ENCODE measurements around the gene AGFG1.
"Not testable (repeated sequence)": the region's sequence is repeated elsewhere in the genome, so short reads cannot be mapped to it uniquely, and the experiment has no call there.

The AGFG1 gene

DNA sequence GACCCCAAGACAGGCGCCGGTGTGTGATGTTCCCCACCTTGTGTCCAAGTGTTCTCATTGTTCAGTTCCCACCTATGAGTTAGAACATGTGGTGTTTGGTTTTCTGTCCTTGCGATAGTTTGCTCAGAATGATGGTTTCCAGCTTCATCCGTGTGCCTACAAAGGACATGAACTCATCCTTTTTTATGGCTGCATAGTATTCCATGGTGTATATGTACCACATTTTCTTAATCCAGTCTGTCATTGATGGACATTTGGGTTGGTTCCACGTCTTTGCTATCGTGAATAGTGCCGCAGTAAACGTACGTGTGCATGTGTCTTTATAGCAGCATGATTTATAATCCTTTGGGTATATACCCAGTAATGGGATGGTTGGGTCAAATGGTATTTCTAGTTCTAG is 68.4 kb downstream of the AGFG1 start:
- not testable (repeated sequence) for DNase-seq (ENCODE audit: low read depth in 2 of 2)

DNA sequence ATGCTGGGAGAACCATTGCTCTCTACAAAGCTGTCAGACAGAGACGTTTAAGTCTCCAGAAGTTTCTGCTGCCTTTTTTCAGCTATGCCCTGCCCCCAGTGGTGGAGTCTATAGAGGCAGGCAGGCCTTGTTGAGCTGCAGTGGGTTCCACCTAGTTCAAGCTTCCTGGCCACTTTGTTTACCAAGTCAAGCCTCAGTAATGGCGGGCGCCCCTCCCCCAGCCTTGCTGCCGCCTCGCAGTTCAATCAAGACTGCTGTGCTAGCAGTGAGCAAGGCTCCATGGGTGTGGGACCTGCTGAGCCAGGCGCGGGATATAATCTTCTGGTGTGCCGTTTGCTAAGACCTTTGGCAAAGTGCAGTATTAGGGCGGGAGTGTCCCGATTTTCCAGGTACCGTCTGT is 74.0 kb downstream of the AGFG1 start:
- no peak for DNase-seq (ENCODE audit: low read depth in 2 of 2)

GRCh38 chr2:227551836-227552235 is 79.9 kb downstream of the AGFG1 start:
- DNase-seq (ENCODE audit: low read depth in 2 of 2): no peak

DNA sequence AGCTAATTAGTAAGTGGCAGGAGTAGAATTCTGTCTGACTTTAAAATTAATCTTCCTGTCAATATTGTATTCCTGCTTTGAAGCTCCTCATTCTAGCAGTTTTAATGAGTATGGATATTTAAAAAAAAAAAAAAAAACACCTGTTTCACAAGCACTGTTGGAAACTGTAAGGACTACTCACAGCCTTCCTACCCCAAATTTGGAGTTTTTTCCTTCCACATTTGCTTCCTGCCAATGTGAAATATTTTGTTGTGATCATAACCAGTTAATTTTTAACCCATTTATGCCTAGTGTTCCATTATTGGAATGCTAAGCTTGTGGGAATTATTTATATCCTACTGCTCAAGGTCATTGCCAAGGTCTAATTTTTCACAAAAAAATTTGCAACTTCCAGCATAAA is 90.6 kb downstream of the AGFG1 start:
- no peak for DNase-seq (ENCODE audit: low read depth in 2 of 2)

DNA sequence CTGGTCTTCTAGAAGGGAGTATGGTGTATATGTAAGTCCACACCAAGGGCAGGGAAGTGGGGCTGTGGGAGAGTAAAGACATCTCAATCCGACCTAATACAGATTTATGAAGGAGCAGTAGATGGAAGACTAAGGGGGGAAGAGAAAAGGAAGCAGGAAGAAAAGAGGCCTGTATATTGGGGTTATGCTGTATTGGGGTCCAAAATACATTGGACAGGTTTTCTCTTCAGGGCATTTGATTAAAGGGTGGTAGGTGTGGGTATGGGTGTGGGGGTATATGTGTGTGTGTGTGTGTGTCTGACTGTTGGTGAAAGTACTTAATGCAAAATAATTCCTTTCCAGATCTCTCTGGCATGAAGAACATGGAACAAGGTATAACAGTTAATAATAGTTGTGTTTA is 93.1 kb downstream of the AGFG1 start:
- DNase-seq (ENCODE audit: low read depth in 2 of 2): no peak

DNA sequence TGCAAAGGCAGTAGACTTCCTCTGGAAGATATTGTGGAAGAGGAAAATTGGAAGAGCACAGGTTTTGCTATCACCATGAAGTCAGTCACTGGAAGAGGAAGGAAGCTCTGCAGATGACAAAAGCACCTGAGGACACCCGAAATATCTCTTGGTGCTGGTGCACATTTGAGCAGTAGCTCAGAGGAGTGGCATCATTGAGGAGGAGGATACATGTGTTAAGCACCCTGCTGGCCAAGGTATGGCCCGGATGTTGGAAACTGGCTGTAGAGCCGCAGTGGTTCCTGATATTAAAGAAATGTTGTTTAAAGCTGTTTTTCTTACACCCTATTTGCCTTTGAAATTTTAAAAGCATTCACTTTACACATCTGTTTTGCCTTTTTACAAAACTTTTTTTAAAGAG is 94.1 kb downstream of the AGFG1 start:
- DNase-seq (ENCODE audit: low read depth in 2 of 2): no peak

DNA sequence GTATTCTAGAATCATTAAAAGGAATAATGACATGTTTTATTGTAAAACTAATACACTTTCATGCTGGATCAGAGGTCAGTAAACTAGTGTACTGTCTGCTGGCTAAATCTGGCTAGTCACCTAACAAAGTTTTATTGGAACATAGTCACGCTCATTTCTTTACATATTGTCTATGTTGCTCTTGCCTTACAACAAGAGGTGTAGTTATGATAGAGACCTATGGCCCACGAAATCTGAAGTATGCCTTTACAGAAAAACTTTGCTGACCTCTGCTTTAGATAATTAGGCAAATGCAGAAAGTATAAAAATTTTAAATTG is 96.9 kb downstream of the AGFG1 start:
- no peak for DNase-seq (ENCODE audit: low read depth in 2 of 2)

DNA sequence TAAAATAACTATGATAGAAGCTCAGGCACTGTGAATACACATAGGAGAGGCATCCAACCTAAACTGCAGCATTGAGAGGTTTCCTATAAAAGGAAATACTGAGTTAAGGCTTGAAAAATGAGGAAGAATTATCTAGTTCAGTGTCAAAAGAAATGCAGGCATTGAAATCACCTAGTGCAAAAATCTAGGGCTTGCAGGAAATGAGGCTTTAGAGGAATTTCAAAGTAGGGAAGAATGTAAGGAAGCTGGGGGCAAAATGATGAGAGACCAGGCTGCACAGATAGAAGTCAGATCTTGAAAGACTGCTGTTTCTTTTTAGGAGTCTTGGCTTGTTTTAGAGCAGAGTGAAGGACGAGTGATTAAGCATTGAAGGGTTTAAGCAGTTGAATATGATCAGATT is 98.7 kb downstream of the AGFG1 start:
- no peak for DNase-seq (ENCODE audit: low read depth in 2 of 2)

DNA sequence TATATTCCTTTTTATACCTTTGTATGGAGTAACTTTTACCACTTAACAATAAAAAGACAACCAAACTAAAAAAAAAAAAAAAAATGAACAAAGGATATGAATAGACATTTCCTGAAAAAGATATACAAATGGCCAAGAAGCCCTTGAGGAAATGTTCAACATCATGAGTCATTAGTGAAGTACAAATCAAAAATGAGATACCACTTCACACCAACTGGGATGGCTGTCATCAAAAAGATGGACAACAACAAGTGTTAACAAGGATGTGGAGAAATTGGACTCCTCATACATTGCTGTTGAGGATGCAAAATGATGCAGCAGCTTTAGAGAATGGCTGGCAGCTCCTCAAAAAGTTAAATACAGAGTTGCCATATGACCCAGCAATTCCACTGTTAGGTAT is 104.2 kb downstream of the AGFG1 start:
- DNase-seq (ENCODE audit: low read depth in 2 of 2): no peak

- DNase-seq (ENCODE audit: low read depth in 2 of 2): no peak
Measured at GRCh38 chr2:227576812-227577211, 104.9 kb downstream of the AGFG1 start.

GRCh38 chr2:227577555-227577954 is 105.6 kb downstream of the AGFG1 start:
- no peak for DNase-seq (ENCODE audit: low read depth in 2 of 2)

GRCh38 chr2:227578642-227579041 is 106.7 kb downstream of the AGFG1 start:
- no peak for DNase-seq (ENCODE audit: low read depth in 2 of 2)

- DNase-seq (ENCODE audit: low read depth in 2 of 2): no peak
Measured at GRCh38 chr2:227579791-227580190, 107.8 kb downstream of the AGFG1 start.

GRCh38 chr2:227582369-227582768 is 110.4 kb downstream of the AGFG1 start:
- DNase-seq (ENCODE audit: low read depth in 2 of 2): no peak

DNA sequence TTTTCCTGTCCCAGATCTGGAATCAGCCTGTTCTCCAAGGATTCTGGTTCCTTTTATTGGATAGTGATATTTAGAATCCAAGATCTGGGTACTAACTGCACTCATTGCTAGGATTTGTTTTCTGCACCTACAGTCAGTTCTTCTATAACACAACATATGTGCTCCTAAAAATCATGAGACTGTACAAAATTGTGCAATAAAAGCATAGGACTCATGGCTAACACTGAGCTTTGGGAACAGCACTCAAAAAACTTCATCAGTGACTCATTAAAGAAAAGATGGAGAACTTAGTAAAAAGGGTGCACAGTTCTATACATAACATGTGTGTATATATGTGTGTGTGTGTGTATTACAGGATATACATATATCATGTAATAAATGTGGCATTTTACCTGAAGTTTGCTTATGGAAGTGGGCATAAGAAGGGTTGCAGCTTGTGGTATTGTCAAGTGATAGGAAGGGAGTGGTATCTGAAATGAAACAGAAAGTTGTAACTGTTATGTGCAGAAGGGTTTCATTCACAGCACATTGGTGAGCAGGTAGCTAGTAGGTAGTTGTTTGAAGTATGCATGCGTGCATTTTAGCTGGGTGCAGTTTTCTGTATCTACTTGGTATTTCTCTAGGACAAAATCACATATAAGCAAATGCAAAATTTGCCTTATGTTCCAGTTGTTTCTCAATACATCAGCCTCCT is 120.9 kb downstream of the AGFG1 start:
- DNase-seq (ENCODE audit: low read depth in 2 of 2): no peak

DNA sequence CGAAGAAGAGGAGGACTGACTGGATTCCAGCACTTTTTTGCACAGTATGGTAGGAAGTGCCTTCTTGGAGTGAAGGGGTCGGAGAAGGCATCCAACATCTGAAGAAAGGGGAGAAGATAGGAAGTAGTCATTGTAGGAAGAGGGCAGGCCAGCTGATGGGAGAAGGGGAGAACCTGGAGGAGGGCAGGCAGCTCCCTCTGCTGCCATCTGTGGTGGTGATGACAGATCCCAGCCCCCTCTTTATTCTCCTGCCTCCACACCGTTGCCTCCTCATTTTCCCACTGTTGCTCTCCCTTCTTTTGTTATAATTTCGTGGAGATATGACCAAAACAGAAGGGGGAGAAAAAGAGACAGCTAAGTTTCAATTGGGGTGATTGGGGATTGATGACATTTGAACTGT is 123.8 kb downstream of the AGFG1 start:
- no peak for DNase-seq (ENCODE audit: low read depth in 2 of 2)

- no peak for DNase-seq (ENCODE audit: low read depth in 2 of 2)
Measured at GRCh38 chr2:227597036-227597435, 125.1 kb downstream of the AGFG1 start.

GRCh38 chr2:227597998-227598397 is 126.0 kb downstream of the AGFG1 start:
- no peak for DNase-seq (ENCODE audit: low read depth in 2 of 2)

GRCh38 chr2:227598835-227599503 is 127.0 kb downstream of the AGFG1 start, which contains the start of gene SCYGR2:
TSS of gene SCYGR2 (plus strand) at chr2:227598893. CDS start at chr2:227598893, 0 bp downstream.
- not testable (repeated sequence) for DNase-seq (ENCODE audit: low read depth in 2 of 2)

DNA sequence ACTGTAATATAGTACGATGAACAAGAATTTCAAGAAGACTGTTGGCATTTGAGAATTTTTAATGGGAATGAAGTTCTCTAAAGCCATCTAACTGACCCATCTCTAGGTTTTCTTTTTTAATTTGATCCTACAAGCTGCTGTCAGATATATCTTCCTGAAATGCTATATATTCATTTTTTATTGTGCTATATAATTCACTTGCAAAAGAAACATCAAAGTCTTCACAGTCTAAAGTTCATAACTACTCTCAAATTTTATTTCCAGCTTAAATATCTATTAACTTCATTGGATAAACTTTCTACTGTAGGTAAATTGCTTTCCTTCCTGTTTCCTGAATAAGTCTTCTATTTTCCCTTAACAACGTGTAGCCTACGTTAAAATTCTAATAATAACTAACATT is 130.4 kb downstream of the AGFG1 start:
- no peak for DNase-seq (ENCODE audit: low read depth in 2 of 2)

DNA sequence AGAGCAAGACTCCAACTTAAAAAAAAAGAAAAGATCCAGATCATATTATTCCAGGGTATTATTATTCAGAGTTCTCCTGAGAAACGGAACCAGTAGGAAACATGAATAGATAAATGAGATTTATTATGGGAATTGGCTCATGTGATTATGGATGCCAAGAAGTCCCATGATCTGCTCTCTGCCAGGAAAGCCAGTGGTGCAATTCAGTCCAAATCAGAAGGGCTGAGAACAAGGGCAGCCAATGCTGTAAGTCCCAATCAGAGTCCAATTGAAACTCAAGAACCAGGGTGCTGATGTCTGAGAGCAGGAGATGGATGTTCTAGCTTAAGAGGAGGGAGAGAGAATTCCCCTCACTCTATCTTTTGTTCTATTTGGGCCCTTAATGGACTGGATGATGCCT is 134.5 kb downstream of the AGFG1 start:
- no peak for DNase-seq (ENCODE audit: low read depth in 2 of 2)

DNA sequence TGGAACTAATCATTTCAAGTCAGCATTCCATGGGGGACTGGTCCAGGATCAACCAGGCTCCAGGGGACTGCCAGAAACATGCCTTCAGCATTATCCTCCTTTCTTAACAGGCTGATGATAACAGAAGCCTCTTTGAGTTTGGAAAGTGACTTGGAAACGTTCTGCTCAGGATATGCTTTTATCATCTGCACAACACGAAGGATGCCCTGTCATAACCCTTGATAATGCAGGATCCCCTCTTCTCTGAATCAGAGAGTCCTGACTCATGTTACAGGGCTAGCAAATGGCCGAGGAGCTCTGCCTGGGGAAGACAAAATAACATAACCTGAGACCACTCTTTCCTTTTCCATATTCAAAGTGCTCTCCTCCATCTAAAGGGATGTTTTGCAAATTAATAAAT is 136.0 kb downstream of the AGFG1 start:
- no peak for DNase-seq (ENCODE audit: low read depth in 2 of 2)

DNA sequence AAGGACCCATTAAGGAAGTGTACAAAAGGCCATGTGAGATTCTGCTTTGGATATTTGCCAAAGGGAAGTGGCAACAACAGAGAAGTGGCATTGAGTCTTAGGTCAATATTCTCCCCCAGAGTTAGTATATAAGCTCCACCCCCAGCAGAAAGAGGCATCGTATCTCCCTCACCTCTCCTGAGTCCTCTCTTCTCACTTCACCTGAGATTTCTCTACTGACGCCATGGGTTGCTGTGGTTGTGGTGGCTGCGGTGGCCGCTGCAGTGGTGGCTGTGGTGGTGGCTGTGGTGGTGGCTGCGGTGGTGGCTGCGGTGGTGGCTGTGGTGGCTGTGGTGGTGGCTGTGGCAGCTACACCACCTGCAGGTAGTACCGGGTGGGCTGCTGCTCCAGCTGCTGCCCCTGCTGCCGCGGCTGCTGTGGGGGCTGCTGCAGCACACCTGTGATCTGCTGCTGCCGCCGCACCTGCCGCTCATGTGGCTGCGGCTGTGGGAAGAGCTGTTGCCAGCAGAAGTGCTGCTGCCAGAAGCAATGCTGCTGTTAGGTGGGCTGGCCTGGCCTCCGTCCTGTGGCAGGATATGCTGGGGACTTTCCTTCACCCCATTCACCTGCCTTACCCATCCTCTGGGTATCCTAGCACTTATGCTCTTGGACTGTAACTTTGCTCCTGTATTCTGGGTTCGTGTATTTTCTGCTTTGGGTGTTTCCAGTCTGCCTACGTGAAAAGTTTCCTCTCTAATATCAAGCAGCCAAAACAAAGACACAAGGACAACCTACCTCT is 136.8 kb downstream of the AGFG1 start:
- no peak for DNase-seq (ENCODE audit: low read depth in 2 of 2)

All from stimulated activated CD8-positive, alpha-beta memory T cell treated with anti-CD3 and anti-CD28 coated beads, Interleukin-7, amount 100 ng/mL, for 4 hours (primary cell).